Thoracic aorta (tissue), 2 donors: ENCODE measurements around the gene CFDP1. TPM values are rescaled to one million over a fixed set of nuclear protein-coding genes. Genes with fewer than 3 reads are reported as not detected.

Source experiments
- ATAC-seq: fragments of 150-250 bp; one replicate; pipeline ENCODE4 v1.8.0; 2017; ENCODE audit warnings: low read depth; ENCODE audit not compliant: insufficient number of reproducible peaks, low FRiP score
- DNase-seq: peaks from one replicate; pipeline ENCODE4 v3.0.0-alpha.2; 2020; ENCODE audit warnings: low spot score
- H3K27ac ChIP-seq, 2 donors: fragments of 200-600 bp; sonication (generic); 1 replicate in 1 of 2; 2 replicates in 1 of 2; pipeline ENCODE4 v1.5.1; 2016; ENCODE audit warnings: mild to moderate bottlenecking in 2 of 2, moderate library complexity in 2 of 2
- H3K27me3 ChIP-seq: fragments of 200-600 bp; sonication (generic); replicated peaks from 2 replicates; pipeline ENCODE4 v1.6.0; 2016; ENCODE audit warnings: mild to moderate bottlenecking; ENCODE audit not compliant: insufficient read depth
- H3K36me3 ChIP-seq: fragments of 200-600 bp; sonication (generic); one replicate; pipeline ENCODE4 v1.5.1; 2016
- H3K4me1 ChIP-seq, 2 donors: fragments of 200-600 bp; sonication (generic); 1 replicate in 1 of 2; 2 replicates in 1 of 2; pipeline versions ENCODE4 v1.5.1 to v1.6.0; 2016; ENCODE audit warnings: low read depth in 2 of 2, mild to moderate bottlenecking in 1 of 2; ENCODE audit not compliant: control insufficient read depth in 1 of 2
- H3K4me3 ChIP-seq: fragments of 200-600 bp; sonication (generic); 2 replicates; pipeline ENCODE4 v1.5.1; 2016; ENCODE audit warnings: mild to moderate bottlenecking
- H3K9me3 ChIP-seq: fragments of 200-600 bp; sonication (generic); 2 replicates; pipeline ENCODE4 v1.5.1; 2016
- CTCF ChIP-seq: fragments of 200-600 bp; sonication (generic); IDR thresholded peaks from one replicate; pipeline ENCODE4 v1.5.1; 2019; ENCODE audit warnings: antibody characterized with exemption
- total RNA-seq, 2 donors: library from RNA; depleted of rRNA; stranded (reverse); fragments of >200 nt; gene quantifications; one replicate each; pipeline versions ENCODE4 v1.1.0 to v1.2.3, GENCODE V29; 2016

Gene CFDP1
- total RNA-seq, 2 donors from 2014 or later = 31.1 to 84.7 TPM

DNA sequence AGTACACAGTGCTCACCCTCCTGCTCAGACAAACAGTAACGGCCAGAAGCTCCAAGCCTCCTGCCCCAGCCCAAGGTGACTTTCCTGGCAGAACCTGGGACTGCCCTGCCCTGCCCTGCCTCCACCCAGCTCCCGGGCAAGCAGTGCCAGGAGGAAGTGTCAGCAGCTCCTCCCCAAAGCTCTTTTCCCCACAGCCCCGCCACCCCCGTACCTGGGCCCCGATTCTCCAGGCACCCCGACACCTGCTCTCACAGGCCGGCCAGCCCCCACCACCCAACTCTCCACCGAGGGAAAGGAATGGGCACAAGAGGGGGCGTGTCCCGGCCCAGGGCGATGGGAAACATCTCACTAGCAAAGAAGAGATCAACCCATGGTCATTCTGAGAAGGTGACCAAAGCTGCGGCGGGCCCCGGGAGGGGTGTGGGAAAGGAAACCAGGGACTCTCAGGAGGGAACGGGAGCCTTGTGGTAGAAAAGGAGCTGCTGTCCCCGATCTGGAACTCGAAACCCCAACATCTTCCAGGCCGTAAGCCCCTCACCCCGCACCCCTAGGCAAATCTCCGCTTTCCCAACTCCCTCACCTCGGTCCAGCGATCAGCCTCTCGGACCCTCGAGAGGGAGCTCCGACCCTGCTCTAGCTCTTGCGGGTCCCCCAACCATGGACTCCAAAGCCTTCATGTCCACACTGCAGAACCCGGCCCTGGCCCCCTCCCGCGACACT lies 183.1 kb downstream of the CFDP1 start:
- ATAC-seq (no peak), DNase-seq (no peak)
- no peaks in the 10 kb centered on the region for H3K27me3 ChIP-seq
- TF ChIP-seq CTCF = no peak
- H3K27ac ChIP-seq = peak overlapping the region; percentile 96 to 99
- H3K9me3 ChIP-seq = no peaks in the 10 kb centered on the region
- H3K4me3 ChIP-seq = peak overlapping the region; percentile 92
- H3K4me1 ChIP-seq = peaks cover 73 to 85% of the 10 kb centered on the region in 2 donors
- no peaks in the 10 kb centered on the region for H3K36me3 ChIP-seq

DNA sequence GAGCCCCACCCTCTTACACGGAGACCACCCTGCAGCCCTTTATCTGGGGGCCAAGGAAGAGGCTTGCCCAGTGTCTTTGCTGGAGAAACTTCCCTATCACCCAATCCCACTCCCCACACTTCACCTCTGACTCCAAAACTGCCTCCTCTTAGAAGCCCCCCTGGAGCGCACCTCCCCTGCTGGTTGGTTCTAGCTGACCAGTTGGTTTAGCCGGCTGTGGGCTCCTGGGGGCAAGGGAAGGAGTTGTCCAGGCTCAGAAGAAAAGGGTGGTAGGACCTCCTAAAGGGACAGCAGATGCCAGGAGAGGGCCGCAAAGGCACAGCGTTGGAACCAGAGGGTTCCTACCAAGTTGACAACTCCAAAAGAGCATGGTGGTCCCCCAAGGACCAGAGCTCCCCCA lies 183.9 kb downstream of the CFDP1 start:
- Histone ChIP-seq H3K4me3 (peak overlapping the region; percentile 92), H3K27ac (peak overlapping the region; percentile 96 to 99), H3K36me3 (no peaks in the 10 kb centered on the region), H3K4me1 (peaks cover 73 to 85% of the 10 kb centered on the region in 2 donors), H3K27me3 (no peaks in the 10 kb centered on the region), H3K9me3 (no peaks in the 10 kb centered on the region)
- ATAC-seq = no peak
- DNase-seq = no peak
- no peak for TF ChIP-seq CTCF

DNA sequence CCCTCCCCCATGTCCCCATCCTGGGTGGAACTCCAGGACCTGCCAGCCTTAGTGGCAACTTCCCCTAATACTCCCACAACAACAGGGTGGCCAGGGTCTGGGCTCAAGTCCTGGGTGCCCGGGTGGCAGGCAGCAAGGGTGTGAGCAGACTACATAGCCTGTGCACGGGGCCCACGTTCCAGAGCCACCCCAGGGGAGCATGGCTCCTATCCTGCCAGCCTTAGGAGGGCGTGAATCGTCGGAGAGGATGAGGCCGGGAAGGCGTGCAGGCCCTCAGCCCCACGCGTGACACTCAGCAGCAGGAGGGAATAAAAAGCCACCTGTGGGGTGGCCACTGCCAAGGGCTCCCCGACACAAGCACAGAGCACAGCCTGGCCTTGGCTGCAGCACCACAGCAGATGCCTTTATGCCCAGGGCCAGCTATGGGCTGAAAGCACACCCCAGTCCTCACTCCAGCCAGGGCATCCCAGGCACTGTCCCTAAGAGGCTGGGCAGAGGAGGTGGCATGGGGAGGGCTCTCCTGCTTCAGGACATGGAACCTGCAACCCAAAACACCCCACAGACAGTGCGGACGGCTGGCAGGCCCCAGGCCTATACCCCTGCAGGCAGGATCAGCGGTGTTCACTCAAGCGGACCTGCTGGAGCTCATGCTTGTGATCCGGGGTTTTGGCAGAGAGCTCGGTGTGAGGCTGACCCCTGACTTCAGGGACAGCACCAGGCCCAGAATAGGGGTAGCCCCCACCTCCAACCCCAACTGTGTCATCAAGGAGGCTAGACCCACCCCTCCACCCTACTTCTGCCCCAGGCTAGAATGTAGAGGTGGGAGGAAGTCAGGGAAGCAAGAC lies 184.5 kb downstream of the CFDP1 start:
- DNase-seq = no peak
- Histone ChIP-seq H3K9me3 (no peaks in the 10 kb centered on the region), H3K4me3 (peak overlapping the region; percentile 92), H3K27ac (peak overlapping the region; percentile 96 to 99), H3K27me3 (no peaks in the 10 kb centered on the region), H3K36me3 (no peaks in the 10 kb centered on the region), H3K4me1 (peaks cover 73 to 85% of the 10 kb centered on the region in 2 donors)
- ATAC-seq = no peak
- TF ChIP-seq CTCF = no peak

GRCh38 chr16:75248142-75248535 lies 185.2 kb downstream of the CFDP1 start:
- ATAC-seq (no peak), DNase-seq (no peak)
- Histone ChIP-seq H3K4me1 (peaks cover 75 to 85% of the 10 kb centered on the region in 2 donors), H3K9me3 (no peaks in the 10 kb centered on the region), H3K36me3 (no peaks in the 10 kb centered on the region), H3K27me3 (no peaks in the 10 kb centered on the region), H3K4me3 (peak overlapping the region; percentile 92), H3K27ac (peak overlapping the region; percentile 96 to 99)
- TF ChIP-seq CTCF = no peak

DNA sequence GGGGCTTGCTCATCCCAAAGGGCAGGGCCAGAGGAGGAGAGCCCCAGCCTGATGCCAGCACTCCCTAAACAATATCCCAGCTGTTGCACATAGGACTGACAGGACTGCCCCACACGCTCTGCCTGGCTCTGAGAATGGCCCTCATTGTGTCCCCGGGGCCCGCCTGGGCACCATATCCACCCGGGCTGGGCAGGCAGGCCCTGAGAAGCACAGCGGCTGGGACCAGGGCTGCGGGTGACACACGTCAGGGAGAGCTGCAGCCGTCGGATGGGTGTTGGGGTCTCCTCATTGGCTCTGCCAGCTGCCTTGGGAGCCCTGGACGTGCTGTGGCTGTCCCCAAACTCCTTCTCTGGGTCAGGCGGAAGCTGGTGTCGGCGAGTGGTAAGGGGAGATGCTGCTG lies 186.1 kb downstream of the CFDP1 start:
- peaks cover 70 to 85% of the 10 kb centered on the region in 2 donors for H3K4me1 ChIP-seq

More for the DNA sequence above, 186.1 kb downstream of the CFDP1 start:
- ATAC-seq = no peak
- no peak for TF ChIP-seq CTCF
- peak overlapping the region; percentile 96 to 99 for H3K27ac ChIP-seq
- no peaks in the 10 kb centered on the region for H3K27me3 ChIP-seq
- no peak for DNase-seq
- H3K4me3 ChIP-seq = peak overlapping the region; percentile 92
- no peaks in the 10 kb centered on the region for H3K9me3 ChIP-seq
- no peaks in the 10 kb centered on the region for H3K36me3 ChIP-seq
